ENCODE results near the gene PCCB.

- no peak for TF ChIP-seq CTCF (IDR thresholded peaks at IDR 0.05)
- no peak for TF ChIP-seq POLR2A (IDR thresholded peaks at IDR 0.05)
Observed at GRCh38 chr3:136249091-136249490, 1.0 kb upstream of the PCCB start.

Measured in right lobe of liver (tissue), 4 donors.